HG03108 (cell line): ENCODE measurements around the gene GPR17.

Experiments
- ATAC-seq: cut with Tn5 transposase; IDR thresholded peaks from one replicate; pipeline ENCODE4 v1.9.1; 2021; ENCODE audit warnings: moderate library complexity; ENCODE audit not compliant: unreplicated experiment

Gene GPR17

DNA sequence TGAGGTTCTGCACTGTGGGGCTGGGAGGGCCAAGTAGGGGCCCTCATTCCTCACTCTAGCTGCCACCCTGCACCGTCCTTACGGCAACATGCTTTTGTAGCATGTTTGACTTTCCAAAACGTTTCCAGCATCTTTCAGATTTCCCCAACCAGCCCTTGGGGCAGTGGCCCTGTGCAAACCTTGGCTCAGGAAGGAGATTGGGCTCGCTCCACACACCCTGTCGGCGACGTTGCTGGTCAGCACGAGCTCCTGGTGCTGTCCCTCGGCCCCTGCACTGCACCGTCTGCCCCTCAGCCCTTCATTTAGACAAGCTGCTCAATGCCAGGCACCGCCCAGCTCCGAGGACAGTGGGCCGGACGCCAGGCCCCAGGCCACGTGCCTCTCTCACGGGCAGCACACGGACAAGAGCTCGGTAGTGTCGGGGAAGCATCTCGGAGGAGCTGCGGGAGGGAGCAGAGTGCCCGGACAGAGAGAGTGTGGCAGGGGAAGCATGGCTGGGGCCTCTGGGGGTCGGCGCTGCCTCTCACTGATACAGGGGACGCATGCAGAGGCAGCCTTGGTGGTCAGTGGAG, 6.9 kb downstream of the GPR17 start:
- no peak for ATAC-seq

- ATAC-seq = no peak
Measured at GRCh38 chr2:127653421-127654083, 7.6 kb downstream of the GPR17 start.

GRCh38 chr2:127654084-127654837, 8.3 kb downstream of the GPR17 start:
- ATAC-seq = no peak

- no peak for ATAC-seq
Measured at GRCh38 chr2:127654838-127655175, 8.9 kb downstream of the GPR17 start.

- ATAC-seq = no peak
Measured at GRCh38 chr2:127655209-127656073, 9.5 kb downstream of the GPR17 start.

- no peak for ATAC-seq
Measured at GRCh38 chr2:127656569-127657231, 10.7 kb downstream of the GPR17 start.

GRCh38 chr2:127657232-127657595, 11.3 kb downstream of the GPR17 start:
- ATAC-seq = no peak

DNA sequence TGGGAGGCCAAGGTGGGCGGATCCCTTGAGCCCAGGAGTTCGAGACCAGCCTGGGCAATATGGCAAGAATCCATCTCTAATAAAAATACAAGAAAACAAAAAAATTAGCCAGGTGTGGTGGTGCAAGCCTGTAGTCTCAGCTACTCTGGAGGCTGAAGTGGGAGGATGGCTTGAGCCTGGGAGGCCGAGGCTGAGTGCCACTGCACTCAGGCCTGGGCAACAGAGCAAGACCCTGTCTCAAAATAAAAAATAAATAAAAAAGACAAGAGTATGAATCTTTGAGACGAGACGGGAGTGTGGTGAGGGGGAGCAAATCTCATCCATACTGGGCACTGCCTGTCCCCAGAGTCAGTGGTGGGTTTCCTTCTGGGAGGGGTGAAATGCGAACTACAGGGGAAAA, 12.2 kb downstream of the GPR17 start:
- no peak for ATAC-seq

GRCh38 chr2:127658641-127659407, 12.9 kb downstream of the GPR17 start:
- ATAC-seq = no peak

DNA sequence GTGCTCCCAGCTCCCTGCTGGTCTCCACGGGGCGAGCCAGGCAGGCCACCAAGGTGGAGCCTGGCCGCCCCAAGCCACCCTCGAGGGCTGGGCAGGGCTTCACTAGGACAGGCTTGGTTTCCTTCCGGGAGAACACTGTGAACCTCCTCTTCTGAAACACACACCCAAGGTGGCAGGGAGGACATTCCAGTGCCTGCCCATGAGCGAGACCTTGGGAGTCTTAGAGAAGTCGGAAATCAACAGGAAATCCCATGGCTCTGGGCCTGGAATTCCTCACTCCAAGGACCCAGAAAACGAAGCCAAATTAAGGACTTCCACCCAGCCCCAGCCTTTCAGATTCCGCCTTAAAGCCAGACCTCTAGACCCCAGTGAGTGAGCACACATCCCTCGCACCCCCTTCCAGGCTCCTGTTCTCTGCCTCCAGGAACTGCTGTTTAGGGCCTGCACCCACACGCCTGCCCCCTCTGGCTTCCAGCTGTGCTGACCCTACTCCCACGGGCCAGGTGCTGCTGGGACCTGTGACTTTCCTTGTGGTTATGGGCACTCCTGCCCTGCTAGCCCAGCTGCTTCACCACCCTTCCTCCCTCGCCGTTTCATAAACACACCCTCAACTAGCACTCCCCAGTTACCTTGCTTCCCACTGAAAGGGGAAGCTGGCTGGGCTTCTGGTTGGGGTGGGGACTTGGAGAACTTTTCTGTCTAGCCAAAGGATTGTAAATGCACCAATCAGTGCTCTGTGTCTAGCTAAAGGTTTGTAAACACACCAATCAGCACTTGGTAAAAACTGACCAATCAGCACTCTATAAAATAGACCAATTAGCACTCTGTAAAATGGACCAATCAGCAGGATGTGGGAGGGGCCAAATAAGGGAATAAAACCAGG, 13.7 kb downstream of the GPR17 start:
- no peak for ATAC-seq

- no peak for ATAC-seq
Measured at GRCh38 chr2:127660291-127660578, 14.3 kb downstream of the GPR17 start.

GRCh38 chr2:127661072-127661649, 15.2 kb downstream of the GPR17 start:
- no peak for ATAC-seq

DNA sequence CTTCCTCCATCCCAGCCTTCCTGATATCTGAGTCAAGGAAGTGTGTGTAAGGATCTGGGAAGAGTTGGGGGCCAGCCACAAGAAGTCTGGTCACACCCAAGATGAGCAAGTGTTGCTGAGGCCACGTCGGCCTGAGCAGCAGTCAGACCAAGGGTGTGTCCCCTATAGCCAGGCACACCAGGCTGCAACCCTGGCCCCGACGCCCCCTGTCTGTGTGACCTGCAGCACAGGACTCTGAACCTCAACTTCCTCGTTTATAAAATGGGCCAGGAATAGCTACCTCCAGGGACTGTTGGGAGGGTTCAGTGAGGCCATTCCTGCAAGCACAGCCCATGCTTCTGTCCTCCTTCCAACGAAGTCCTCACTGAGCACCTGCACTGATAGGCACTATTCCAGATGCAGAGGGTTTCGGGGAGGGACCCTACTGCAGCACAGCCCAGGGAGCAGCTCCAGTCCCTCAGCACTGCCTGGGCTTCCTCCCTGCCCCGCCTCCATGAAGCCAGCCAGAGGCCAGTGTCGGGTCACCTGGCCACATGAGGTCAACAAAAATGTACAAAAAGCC, 16.1 kb downstream of the GPR17 start:
- ATAC-seq = no peak

GRCh38 chr2:127662937-127663565, 17.1 kb downstream of the GPR17 start:
- ATAC-seq = no peak

GRCh38 chr2:127663566-127664064, 17.7 kb downstream of the GPR17 start:
- no peak for ATAC-seq

GRCh38 chr2:127664065-127664894, 18.3 kb downstream of the GPR17 start:
- ATAC-seq = no peak

DNA sequence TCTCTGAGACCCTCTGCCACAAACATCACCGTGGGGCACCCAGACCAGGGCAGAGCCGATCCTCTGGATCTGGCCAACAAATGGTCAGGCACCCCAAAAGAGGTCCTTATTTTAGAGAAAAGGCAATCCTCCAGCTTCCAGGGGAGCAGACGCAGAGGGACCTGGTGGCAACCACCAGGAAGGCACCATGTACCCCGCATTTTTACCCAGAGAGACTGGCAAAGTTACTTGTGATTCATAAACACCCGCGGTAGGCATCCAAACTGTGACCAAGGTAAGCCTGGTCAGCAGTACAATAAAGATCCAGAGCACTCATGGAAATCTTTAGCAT, 18.9 kb downstream of the GPR17 start:
- ATAC-seq = no peak
